ENCODE data around the gene SLC10A7.

Gene SLC10A7

GRCh38 chr4:146222313-146222712 lies 299.4 kb downstream of the SLC10A7 start:
- no peaks in the 10 kb centered on the region for H3K36me3 ChIP-seq (replicated peaks; ENCODE audit: low read depth, low read length)
- H3K4me1 ChIP-seq (ENCODE audit: low read length), result no peaks in the 10 kb centered on the region
- no peak overlapping the region for H3K4me2 ChIP-seq (ENCODE audit: low read length)
- no peak overlapping the region for H3K27ac ChIP-seq (ENCODE audit: low read length)
- H3K79me2 ChIP-seq (ENCODE audit: low read length), result no peaks in the 10 kb centered on the region
- H3K27me3 ChIP-seq (ENCODE audit: low read depth, low read length), result no peaks in the 10 kb centered on the region
- H3K9me3 ChIP-seq (ENCODE audit: insufficient read depth, low read length), result no peaks in the 10 kb centered on the region
- no peak overlapping the region for H2AFZ ChIP-seq (ENCODE audit: low read depth, low read length)
- H3K4me3 ChIP-seq (ENCODE audit: low read length), result no peak overlapping the region
- H3K9ac ChIP-seq (ENCODE audit: low read length), result no peak overlapping the region
- TF ChIP-seq EZH2phosphoT487 (IDR thresholded peaks at IDR 0.05; ENCODE audit: low read depth), result no peak
- TF ChIP-seq CTCF (IDR thresholded peaks at IDR 0.05; ENCODE audit: low read depth, low read length), result no peak
- H4K20me1 ChIP-seq (ENCODE audit: insufficient read depth, low read length), result no peaks in the 10 kb centered on the region

DNA sequence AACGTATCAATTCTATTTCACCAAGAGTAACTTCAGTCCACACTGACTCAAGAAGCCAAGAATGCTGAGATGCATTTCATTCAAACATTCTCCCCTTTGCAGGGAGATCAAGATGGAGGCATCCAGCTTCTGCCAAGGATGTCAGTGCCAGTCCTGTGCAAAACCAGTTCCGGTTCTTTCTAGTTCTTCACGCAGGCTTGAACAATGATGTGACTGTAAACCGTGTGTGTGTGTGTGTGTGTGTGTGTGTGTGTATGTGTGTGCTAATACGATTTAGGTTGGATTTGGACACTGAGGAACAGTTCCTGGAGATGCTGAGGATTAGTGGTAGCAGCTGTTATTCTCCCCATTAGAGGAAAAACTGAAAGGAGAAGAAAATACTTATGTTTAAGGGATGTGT lies 307.5 kb downstream of the SLC10A7 start, which contains the start of gene REELD1:
TSS of gene REELD1 (plus strand) at position 301 of the 400 bp plus-strand sequence. CDS start 2,415 bp downstream, outside the sequence.
- Histone ChIP-seq H3K9me3 (ENCODE audit: insufficient read depth, low read length) (no peaks in the 10 kb centered on the region), H3K4me2 (ENCODE audit: low read length) (no peak within 1 kb of the TSS), H3K27me3 (ENCODE audit: low read depth, low read length) (0 out of 2 replicates have a peak, but pooled peaks cover 7% of the 10 kb centered on the region), H3K36me3 (replicated peaks; ENCODE audit: low read depth, low read length) (no peaks in the 10 kb centered on the region), H3K79me2 (ENCODE audit: low read length) (no peaks in the 10 kb centered on the region), H3K27ac (ENCODE audit: low read length) (no peak within 1 kb of the TSS), H2AFZ (ENCODE audit: low read depth, low read length) (no peak within 1 kb of the TSS), H3K4me3 (ENCODE audit: low read length) (no peak within 1 kb of the TSS), H4K20me1 (ENCODE audit: insufficient read depth, low read length) (no peaks in the 10 kb centered on the region), H3K4me1 (ENCODE audit: low read length) (no peaks in the 10 kb centered on the region), H3K9ac (ENCODE audit: low read length) (no peak within 1 kb of the TSS)
- TF ChIP-seq EZH2phosphoT487 (IDR thresholded peaks at IDR 0.05; ENCODE audit: low read depth), result no peak
- no peak for TF ChIP-seq CTCF (IDR thresholded peaks at IDR 0.05; ENCODE audit: low read depth, low read length)

DNA sequence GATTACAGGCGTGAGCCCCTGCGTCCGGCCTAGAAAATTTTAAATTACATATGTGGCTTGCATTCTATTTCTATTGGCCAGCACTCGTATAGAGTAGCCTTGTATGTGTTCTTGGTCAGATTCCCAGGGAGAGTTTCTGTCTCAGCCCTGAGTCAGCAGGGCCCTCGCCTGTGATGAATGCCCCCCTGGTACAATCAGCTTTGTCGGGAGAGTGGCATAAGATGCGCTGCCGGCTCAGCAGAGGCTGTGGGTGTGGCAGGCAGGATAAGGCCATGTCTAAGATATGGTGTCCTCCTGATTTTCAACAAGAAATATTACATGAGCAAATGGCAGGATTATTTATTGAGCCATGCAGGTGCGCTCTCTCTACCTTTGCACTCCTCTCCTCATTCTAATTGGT lies 309.0 kb downstream of the SLC10A7 start:
- no peak overlapping the region for H3K4me3 ChIP-seq (ENCODE audit: low read length)
- TF ChIP-seq CTCF (IDR thresholded peaks at IDR 0.05; ENCODE audit: low read depth, low read length) (no peak), EZH2phosphoT487 (IDR thresholded peaks at IDR 0.05; ENCODE audit: low read depth) (no peak)
- no peak overlapping the region for H3K27ac ChIP-seq (ENCODE audit: low read length)
- H3K9ac ChIP-seq (ENCODE audit: low read length), result no peak overlapping the region
- H4K20me1 ChIP-seq (ENCODE audit: insufficient read depth, low read length), result no peaks in the 10 kb centered on the region
- no peaks in the 10 kb centered on the region for H3K4me1 ChIP-seq (ENCODE audit: low read length)
- no peak overlapping the region for H3K4me2 ChIP-seq (ENCODE audit: low read length)
- H3K9me3 ChIP-seq (ENCODE audit: insufficient read depth, low read length), result no peaks in the 10 kb centered on the region
- H2AFZ ChIP-seq (ENCODE audit: low read depth, low read length), result no peak overlapping the region
- H3K79me2 ChIP-seq (ENCODE audit: low read length), result no peaks in the 10 kb centered on the region
- H3K27me3 ChIP-seq (ENCODE audit: low read depth, low read length), result 0 out of 2 replicates have a peak, but pooled peaks cover 10% of the 10 kb centered on the region
- no peaks in the 10 kb centered on the region for H3K36me3 ChIP-seq (replicated peaks; ENCODE audit: low read depth, low read length)

DNA sequence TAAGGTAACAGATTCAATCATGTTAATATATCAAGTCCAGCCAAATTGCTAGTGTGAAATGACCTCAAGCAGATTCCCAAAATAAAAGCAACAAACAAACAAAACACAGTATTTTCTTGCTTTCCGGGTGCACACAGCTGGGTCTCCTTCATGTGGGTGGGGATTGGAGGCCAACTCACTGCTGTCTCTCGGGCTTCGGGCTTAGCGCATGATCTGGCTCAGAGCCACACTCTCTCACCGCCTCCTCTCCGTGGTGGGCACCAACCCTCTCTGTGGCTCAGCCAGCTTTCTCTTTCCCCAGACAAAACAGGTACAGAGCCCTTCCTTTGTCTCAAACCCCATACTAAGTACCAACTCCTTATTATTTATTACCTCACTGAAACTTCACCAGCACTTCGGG lies 310.3 kb downstream of the SLC10A7 start:
- Histone ChIP-seq H3K4me3 (ENCODE audit: low read length) (no peak overlapping the region), H3K36me3 (replicated peaks; ENCODE audit: low read depth, low read length) (no peaks in the 10 kb centered on the region), H3K9ac (ENCODE audit: low read length) (no peak overlapping the region), H4K20me1 (ENCODE audit: insufficient read depth, low read length) (no peaks in the 10 kb centered on the region), H3K27ac (ENCODE audit: low read length) (no peak overlapping the region), H3K79me2 (ENCODE audit: low read length) (no peaks in the 10 kb centered on the region), H3K27me3 (ENCODE audit: low read depth, low read length) (0 out of 2 replicates have a peak, but pooled peaks cover 10% of the 10 kb centered on the region), H3K9me3 (ENCODE audit: insufficient read depth, low read length) (no peaks in the 10 kb centered on the region), H2AFZ (ENCODE audit: low read depth, low read length) (no peak overlapping the region), H3K4me1 (ENCODE audit: low read length) (no peaks in the 10 kb centered on the region), H3K4me2 (ENCODE audit: low read length) (no peak overlapping the region)
- TF ChIP-seq EZH2phosphoT487 (IDR thresholded peaks at IDR 0.05; ENCODE audit: low read depth), result no peak
- TF ChIP-seq CTCF (IDR thresholded peaks at IDR 0.05; ENCODE audit: low read depth, low read length), result no peak
